Measurements from ENCODE around the gene TMEM183A. TPM values are rescaled to one million over a fixed set of nuclear protein-coding genes. Genes with fewer than 3 reads are reported as not detected.

The TMEM183A gene, protein sequence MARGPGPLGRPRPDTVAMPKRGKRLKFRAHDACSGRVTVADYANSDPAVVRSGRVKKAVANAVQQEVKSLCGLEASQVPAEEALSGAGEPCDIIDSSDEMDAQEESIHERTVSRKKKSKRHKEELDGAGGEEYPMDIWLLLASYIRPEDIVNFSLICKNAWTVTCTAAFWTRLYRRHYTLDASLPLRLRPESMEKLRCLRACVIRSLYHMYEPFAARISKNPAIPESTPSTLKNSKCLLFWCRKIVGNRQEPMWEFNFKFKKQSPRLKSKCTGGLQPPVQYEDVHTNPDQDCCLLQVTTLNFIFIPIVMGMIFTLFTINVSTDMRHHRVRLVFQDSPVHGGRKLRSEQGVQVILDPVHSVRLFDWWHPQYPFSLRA
- 64.8 and 69.5 TPM in 2 replicates for total RNA-seq

DNA sequence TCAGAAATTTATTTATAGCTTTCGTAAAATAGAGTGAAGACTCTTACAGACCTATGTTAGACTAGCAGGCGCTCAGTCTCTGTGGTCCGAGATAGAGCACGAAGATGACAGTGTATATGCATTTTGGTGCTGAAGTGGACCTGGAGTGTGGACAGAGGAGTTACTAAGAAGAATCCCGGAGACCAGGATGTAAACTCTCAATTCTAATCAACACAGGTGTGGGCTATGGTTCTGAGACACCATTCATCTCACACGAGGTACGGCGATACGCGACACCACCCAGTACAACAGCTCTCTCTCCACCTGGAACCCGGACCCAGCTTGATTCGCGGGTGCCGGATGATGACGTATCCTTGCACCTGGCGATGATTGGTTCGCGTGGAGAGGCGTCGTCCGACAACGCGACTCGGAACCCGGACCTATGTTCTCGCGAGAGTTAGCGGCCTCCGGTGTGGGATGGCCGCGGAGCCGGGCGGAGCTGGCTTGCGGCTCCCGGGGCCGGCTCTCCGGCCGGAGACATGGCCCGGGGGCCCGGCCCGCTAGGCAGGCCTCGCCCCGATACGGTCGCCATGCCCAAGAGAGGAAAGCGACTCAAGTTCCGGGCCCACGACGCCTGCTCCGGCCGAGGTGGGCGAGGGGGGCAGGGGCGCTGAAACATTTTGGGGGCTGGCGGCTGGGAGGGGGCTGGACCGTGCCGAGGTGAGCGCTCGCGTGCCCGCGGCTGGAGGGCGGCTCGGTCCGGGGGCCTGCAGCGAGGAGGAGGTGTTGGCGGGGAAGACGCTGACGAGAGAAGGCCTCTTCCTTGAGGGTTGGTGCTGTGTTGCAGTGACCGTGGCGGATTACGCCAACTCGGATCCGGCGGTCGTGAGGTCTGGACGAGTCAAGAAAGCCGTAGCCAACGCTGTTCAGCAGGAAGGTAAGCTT is at the start of gene TMEM183A:
Gene TMEM183A, plus strand, starts transcription at position 427 of the 924 bp plus-strand sequence. Its CDS starts 92 bp downstream, at position 519.
- intact Hi-C loops (cut with micrococcal nuclease): loop anchor here (1.0 to 10.0 kb wide), 7 partner anchors 19 to 842 kb away; partner anchors contain the start of genes ADIPOR1, KLHL12, PCAT6 and PPFIA4

DNA sequence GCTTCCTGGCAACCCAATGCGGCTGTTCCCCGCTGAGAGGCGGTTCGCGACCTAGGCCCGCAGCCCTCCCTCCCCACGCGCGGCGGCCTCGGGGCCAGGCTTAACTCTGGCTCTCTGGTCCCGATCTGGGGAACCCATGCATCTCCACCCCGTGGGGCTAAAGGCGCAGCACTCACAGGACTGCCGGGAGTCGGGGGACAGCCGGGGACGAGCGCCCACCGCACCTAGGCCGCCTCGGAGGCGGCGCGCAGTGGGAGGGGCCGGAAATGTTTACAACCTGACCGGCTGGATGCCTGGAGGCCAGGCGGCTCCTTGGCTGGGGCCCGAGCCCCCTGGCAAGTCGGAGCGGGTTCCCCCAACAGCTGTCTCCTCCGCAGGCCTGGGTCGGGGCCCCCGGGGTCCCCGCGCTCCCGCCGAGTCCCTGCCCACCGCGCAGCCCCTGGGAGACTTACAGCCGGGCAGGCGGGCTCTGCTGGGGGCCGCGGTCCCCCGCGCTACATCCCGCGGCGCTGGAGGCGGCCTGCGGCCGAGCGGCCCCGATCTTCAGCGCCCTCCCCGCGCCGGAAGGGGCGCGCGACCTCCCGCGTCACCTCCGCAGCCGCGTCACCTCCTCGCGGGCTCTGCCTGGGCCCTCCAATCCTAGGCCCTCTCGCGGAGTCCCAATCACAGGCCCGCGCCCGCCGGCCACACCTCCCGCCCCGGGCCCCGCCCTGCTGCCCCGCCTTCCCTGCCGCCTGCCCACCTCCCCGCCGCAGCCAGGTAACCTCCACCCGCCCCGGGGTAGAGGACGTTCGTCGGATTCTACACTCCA is 49.2 kb upstream of the TMEM183A start, which contains the start of gene ADIPOR1:
Gene ADIPOR1, minus strand, starts transcription at position 580 of the 811 bp plus-strand sequence. CDS start 7,242 bp downstream, outside the sequence.
- intact Hi-C loops (cut with micrococcal nuclease): loop anchor here (1.0 to 10.0 kb wide), 8 partner anchors 9 to 1454 kb away; partner anchors contain the start of genes CYB5R1, KLHL12, PPFIA4 and PPP1R12B

DNA sequence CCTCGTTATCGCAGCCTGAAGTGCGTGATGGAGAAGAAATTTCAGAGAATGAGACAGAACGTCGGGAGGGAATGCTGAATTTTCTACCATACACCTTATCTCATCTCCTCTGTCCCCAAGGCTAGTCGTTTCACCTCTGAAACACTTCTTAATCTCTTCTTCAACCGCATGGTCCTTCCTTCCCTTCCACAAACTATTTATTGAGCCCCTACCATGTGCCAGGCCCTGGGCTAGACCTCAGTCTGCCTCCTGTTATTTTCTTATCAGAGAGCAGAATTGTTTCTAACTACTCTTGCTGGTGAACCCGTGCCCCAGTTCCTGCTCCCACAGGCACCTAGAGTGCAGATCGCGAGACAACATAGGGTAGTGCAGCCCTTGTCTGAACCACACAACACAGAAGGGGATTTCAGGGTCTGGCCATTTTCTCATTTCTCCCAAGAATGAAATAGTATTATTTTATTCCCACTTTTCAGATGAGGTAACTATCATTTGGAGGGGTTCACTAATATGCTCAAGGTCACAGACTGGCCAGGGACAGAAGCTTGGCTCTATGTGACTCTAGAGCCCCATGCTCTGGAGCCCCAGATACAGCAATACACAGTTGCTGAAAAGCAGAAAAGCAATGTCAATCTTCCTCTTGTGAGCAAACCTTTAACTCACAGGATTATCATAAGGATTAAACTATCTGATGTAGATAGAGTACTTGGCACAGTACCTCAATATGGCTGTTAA is 48.5 kb upstream of the TMEM183A start:
- intact Hi-C loops (cut with micrococcal nuclease): loop anchor here (1.0 to 10.0 kb wide), 8 partner anchors 9 to 1454 kb away; partner anchors contain the start of genes CYB5R1, KLHL12, PPFIA4 and PPP1R12B

DNA sequence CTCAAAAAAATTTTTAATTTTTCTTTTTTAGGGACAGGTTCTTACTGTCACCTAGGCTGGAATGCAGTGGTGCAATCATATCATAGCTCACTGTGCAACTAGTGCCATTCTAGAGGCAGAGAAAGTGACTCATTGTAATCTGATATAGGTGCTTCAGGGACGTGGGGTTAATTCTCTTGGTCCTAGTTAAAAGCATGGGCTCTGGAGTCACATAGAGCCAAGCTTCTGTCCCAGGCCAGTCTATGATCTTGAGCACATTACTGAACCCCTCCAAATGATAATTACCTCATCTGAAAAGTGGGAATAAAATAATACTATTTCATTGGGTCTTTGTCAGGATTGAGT is 47.9 kb upstream of the TMEM183A start:
- intact Hi-C loops (cut with micrococcal nuclease): loop anchor here (2.0 to 10.0 kb wide), 4 partner anchors 48 to 1453 kb away; partner anchors contain the start of genes PPP1R12B, PPP1R15B, TMEM183A and UBE2T

DNA sequence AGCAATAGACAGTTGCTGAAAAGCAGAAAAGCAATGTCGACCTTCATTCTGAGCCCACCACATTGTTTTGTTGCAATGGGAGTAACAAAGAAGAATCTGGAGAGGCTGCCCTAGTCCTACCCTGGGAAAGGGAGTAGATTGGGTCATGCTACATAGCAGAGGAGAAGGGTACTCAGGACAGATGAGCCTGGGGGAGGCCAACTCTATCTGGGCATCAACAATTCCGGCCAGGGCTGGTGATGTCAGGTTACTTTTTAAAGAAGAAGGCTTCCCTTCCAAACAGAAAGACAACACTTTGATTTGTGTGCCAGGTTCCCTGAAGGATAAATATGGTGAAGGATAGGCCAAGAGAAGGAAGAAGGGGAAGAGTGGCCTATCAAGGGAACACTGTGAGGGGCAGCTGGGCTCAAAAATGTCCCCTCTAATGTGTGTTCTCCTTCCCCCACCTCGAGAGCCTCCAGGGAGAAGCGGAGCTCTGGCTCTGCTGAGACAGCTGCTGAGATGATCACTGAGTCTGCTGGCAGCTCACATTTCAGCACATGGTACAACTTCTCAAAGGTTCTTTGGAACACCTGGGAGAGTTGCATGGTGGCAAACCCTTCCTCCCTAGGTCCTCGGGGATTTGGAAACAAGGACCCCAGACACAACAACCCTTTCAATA is 45.8 kb upstream of the TMEM183A start:
- intact Hi-C loops (cut with micrococcal nuclease): no loop called here

DNA sequence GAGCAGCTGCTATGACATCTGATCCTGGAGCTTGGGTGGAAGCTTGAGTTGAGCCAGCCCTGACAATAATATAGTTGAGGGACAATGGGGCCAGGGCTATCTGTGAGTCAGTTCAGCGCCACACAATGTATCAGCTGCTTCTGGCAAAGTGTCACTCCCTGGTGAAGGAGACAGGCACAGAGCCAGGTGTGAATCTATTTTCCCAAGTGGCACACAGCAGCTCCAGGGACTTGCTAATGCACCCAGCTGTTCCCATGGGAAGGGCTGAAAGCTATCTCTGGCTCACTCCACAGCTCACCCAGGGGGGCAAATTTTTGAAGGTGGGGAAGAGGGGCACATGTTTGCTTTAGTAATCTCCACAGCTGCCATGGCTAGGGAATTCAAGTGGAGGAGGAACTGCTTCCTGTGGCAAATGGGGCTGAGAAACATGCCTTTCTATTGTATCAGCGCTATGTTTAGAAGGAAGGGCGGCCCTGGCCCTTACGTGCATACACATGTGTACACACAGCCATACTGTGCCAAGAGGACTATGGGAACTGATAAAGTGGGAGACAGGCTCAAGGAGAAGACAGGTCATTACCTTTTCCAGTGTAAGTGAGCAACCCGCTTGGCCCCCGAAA is 42.3 kb upstream of the TMEM183A start:
- intact Hi-C loops (cut with micrococcal nuclease): no loop called here

DNA sequence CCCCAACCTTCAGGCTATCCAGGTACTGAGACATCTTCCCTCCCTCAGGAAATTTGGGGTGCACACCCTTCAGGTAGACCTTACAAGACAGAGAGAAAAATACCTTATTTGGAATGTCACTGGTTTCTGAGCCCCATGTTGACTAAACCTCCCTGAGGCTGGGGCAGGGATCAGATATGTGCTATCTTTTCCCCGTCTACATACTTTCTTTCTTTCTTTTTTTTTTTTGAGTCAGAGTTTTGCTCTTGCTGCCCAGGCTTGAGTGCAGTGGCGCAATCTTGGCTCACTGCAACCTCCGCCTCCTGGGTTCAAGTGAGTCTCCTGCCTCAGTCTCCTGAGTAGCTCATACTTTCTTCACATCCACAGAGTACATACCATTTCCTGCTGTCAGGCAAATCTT is 41.8 kb upstream of the TMEM183A start:
- intact Hi-C loops (cut with micrococcal nuclease): no loop called here

DNA sequence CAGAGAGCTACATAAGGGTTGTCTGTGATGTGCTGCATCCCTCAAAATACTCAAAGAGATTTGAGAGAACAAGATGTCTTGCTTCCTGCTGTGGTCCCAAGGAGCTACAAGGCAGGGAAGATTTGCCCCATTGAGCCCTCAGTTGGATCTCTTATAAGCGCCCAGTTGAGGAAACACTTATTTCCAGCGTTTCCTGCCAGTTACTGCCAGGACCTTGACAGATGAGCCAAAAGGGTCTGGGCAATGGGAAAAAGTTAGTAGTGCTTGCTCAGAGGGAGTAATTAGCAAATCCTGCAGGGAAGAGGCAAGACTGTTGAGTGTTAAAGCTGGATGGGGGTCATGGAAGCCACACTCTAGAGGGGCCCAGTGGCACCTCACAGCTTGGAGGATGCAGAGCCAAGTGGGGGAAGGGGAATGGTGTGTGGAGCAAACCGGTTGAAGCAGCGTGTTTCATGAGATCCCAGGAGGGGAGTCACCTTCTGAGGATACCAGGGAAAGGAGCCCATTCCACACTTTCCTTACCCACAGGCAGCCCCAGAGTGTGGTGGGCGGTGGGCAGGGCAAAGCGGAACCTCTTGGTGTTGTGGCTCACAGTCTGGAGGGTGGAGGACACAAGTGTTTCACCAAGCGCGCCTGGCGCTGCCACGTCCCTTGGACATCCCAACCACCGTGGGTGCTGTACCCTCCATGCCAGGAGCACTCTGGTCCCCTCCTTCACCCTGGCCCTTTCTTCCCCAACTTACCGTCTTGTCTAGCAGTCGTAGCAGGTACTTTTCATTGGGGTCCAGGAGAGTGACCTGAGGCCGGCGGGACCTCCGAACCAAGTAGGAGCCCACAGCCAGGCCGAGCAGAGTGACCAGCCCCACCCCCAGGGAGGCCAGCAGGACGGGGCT is 40.9 kb upstream of the TMEM183A start:
- intact Hi-C loops (cut with micrococcal nuclease): loop anchor here (2.0 kb wide), 2 partner anchors 61 to 77 kb away; partner anchors contain the start of genes PPFIA4 and RABIF

DNA sequence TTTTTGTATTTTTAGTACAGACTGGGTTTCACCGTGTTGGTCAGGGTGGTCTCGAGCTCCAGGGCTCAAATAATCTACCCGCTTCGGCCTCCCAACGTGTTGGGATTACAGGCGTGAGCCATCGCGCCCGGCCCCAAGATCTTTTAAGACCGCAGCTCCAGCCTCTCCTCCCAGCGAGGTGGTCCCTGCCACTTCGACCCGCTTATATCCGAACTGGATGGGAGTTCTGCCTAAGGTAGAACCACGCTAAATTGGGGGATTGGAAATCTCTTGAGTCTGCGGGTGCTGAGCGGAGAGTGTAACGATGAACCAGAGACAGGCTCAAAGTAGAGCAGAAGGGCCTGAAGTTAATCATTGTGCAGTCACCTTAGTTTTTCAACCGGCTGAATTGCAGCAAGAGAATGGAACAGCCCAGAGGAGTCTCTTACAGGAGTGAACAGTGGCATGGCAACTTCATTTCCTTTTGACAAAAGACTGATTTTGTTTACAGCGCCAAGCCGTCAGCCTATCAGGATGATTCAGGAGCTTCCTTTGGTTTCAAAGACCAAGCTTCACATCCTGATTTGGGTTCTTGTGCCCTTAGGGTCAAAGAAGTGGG is 39.4 kb upstream of the TMEM183A start:
- intact Hi-C loops (cut with micrococcal nuclease): loop anchor here (1.0 to 2.0 kb wide), 5 partner anchors 9 to 79 kb away; partner anchors contain the start of genes ADIPOR1, KLHL12, PPFIA4 and RABIF

DNA sequence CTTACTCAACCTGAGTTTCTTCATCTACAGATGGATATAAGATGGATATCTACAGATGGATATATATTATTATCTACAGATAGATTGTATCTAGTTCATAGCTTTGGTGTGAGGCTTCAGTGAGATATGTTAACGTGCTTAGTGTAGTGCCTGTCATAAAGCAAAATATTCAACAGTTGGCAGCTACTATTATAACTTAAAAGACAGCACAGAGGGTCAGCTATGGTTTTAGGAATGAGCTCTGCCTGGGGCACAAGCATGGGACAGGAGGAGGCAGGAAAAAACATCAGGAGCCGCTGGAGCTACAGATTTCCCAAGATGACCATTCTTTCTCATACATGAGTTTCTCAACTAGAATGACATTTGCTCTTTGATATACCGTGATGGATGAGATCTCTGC is 38.8 kb upstream of the TMEM183A start:
- intact Hi-C loops (cut with micrococcal nuclease): loop anchor here (2.0 kb wide), 2 partner anchors 30 to 42 kb away; partner anchors contain the start of gene KLHL12

DNA sequence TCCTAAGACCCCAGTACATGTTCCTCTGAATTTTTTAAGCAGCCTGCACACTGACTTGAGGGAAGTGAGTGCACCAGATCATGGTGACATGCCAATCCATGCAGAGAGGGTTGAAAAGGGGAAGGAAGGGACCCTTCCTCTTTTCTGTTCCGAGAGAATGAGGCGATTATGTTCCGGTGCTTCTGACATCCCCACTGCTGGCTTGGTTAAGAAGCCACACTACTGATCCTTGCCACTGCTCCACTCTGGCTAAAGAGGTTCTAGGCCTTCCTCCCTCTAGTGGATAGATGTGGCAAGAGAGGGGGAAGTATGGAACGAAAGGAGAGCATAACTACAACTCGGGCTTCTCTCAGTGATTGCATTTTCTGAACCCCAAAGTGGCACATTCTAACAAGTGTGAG is 38.3 kb upstream of the TMEM183A start:
- intact Hi-C loops (cut with micrococcal nuclease): loop anchor here (1.0 to 2.0 kb wide), 3 partner anchors 16 to 42 kb away; partner anchors contain the start of gene KLHL12

DNA sequence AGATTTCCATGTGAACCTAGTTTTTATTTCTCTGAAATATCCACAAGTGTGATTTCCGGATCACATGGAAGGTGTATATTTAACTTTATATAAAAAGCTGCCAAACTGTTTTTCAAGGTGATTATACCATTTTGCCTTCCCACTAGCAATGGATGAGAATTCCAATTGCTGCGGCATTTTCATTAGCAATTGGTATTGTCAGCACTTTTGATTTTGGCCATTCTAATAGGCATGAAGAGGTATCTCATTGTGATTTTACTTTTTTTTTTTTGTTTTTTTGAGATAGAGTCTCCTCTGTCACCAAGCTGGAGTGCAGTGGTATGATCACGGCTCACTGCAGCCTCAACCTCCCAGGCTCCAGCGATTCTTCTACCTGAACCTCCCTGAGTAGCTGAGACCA is 35.1 kb upstream of the TMEM183A start:
- intact Hi-C loops (cut with micrococcal nuclease): no loop called here

DNA sequence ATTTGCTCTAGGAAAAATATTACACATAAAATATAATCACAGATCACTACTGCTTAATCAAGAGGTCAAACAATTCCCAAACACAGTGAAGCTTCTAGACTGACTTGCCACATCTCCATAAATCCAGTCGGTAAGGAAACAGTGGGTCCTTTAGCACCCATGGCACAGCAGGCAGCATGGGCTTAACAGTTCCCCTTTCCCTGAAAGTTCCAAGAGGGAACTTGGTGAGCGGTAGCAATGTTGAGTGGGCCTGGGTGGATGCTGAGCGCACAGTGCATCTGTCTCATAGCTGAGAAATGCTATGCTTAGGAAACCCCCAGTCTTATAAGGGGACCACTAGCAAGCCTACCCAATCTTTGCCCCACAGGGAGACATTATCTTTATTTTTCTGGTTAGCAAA is 32.3 kb upstream of the TMEM183A start:
- intact Hi-C loops (cut with micrococcal nuclease): no loop called here

DNA sequence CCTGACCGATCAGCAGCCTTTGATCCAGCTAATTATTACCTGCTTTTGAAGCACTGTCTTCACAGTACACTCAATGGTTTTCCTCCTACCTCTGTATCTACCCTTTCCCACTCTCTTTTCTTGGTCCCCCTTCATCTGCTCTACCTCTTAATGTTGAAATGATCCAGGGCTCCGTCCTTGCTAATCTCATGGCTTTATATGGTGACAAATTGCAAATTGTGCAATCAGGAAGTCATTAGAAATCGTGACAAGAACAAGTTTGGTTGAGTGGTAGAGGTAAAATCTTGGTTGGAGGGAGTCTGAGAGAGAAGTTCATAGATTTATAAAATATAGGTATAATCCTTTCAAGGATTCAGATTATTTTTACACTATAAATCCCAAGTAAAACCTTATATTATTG is 30.5 kb upstream of the TMEM183A start:
- intact Hi-C loops (cut with micrococcal nuclease): no loop called here

DNA sequence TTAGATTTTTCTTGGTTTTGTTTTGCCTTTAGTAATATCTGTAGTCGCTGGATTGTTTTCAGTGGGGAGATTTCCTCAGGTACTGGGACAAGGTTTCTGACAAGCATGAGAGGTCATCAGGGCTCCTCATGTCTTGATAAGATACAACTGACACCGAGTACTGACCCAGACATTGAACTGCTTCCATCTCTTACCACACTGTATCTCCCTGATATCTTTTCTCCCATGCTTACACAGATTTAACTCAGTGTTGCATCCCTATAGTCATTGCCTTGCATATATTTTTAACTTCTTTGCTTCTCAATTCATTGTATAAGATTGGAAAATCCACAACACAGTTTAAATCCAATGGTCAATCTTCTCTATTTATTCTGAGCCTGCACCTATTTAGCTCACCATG is 27.7 kb upstream of the TMEM183A start:
- intact Hi-C loops (cut with micrococcal nuclease): no loop called here

DNA sequence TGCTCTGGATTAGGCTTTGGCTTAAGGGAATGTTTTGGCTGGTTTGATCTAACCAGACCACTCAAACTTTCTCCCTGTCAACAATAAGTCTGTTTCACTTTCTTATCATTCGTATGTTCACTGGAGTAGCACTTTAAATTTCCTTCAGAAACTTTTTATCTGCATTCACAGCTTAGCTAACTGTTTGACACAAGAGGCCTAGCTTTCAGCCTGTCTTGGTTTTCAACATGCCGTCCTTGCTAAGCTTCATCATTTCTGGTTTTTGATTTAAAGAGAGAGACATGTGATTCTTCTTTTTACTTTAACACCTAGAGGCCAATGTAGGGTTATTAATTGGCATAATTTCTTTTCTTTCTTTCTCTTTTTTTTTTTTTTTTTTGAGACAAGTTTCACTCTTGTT is 25.2 kb upstream of the TMEM183A start:
- intact Hi-C loops (cut with micrococcal nuclease): no loop called here

DNA sequence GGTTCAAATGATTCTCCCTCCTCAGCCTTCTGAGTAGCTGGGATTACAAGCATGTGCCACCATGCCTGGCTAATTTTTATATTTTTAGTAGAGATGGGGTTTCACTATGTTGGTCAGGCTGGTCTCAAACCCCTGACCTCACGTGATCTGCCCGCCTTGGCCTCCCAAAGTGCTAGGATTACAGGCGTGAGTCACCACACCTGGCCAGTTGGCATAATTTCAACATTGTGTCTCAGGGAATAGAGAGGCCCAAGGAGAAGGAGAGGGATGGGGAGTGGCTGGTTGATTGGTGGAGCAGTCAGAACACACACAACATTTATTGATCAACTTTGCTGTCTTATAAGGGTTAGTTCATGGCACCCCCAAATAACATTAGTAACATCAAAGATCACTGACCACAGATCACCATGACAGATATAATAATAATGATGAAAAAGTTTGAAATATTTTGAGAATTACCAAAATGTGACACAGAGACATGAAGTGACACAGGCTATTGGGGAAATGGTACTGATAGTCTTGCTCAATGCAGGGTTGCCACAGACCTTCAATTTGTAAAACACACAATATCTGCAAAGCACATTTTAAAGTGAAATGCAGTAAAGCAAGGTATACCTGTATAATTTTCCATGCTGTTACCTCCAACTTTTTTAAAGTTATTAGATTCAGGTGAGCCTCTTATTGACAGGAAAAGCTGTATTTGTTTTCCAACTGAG is 24.3 kb upstream of the TMEM183A start:
- intact Hi-C loops (cut with micrococcal nuclease): no loop called here

All from T-helper 2 cell treated with Interferon-gamma antibody and Interleukin-4, amounts not matched to agents 100 ng/mL and 5 ng/mL, for 36 hours (primary cell).